Erythroblast (primary cell): ENCODE results near the gene YWHAQ.

ENCODE experiments used
- DNase-seq, 2 experiments: peaks; one replicate each; lab custom pipeline; 2025; lab: John Stamatoyannopoulos, UW
- GATA1 ChIP-seq: IDR thresholded peaks from 2 replicates; pipeline ENCODE4 v1.6.1; 2011; ENCODE audit warnings: low read depth, mild to moderate bottlenecking, control low read depth, low read length, moderate library complexity
- POLR2A ChIP-seq: IDR thresholded peaks from 2 replicates; pipeline ENCODE4 v1.6.1; 2011; ENCODE audit warnings: mild to moderate bottlenecking, low read length

The YWHAQ gene

GRCh38 chr2:9573013-9573720 lies 57.6 kb downstream of the YWHAQ start:
- DNase-seq = no peak
- no peak for TF ChIP-seq POLR2A
- no peak for TF ChIP-seq GATA1

- DNase-seq = no peak
- no peak for TF ChIP-seq GATA1
- no peak for TF ChIP-seq POLR2A
These were observed 60.4 kb downstream of the YWHAQ start for GRCh38 chr2:9570182-9571060.

GRCh38 chr2:9565436-9566153 lies 65.2 kb downstream of the YWHAQ start:
- no peak for TF ChIP-seq GATA1
- peak; percentile 26 for TF ChIP-seq POLR2A
- peak; percentile 31 to 74 for DNase-seq

- no peak for TF ChIP-seq GATA1
- TF ChIP-seq POLR2A = no peak
- no peak for DNase-seq
These were observed 70.2 kb downstream of the YWHAQ start for GRCh38 chr2:9560628-9561027.

- no peak for DNase-seq
- TF ChIP-seq GATA1 = no peak
- TF ChIP-seq POLR2A = no peak
These were observed 71.8 kb downstream of the YWHAQ start for GRCh38 chr2:9558948-9559381.

- TF ChIP-seq POLR2A (no peak), GATA1 (no peak)
- peak in 1 of 2 experiments; percentile 69 for DNase-seq
These were observed 74.6 kb downstream of the YWHAQ start for GRCh38 chr2:9556121-9556743.

- no peak for TF ChIP-seq GATA1
- peak; percentile 94 for TF ChIP-seq POLR2A
- peak; percentile 96 to 97 for DNase-seq
These were observed 75.3 kb downstream of the YWHAQ start, which contains the start of gene ADAM17 for GRCh38 chr2:9555297-9556120. ADAM17 (minus strand) TSS chr2:9555830; CDS start chr2:9555605, 225 bp downstream.

- DNase-seq = peak; percentile 80 to 89
- no peak for TF ChIP-seq GATA1
These were observed 75.9 kb downstream of the YWHAQ start for GRCh38 chr2:9554921-9555296.

GRCh38 chr2:9552219-9553178 lies 78.3 kb downstream of the YWHAQ start:
- TF ChIP-seq GATA1 = no peak
- no peak for TF ChIP-seq POLR2A

GRCh38 chr2:9550859-9551391 lies 79.9 kb downstream of the YWHAQ start:
- peak in 1 of 2 experiments; percentile 30 for DNase-seq

More at GRCh38 chr2:9552219-9553178, 78.3 kb downstream of the YWHAQ start:
- DNase-seq = peak; percentile 74 to 87

- no peak for DNase-seq
- no peak for TF ChIP-seq GATA1
- TF ChIP-seq POLR2A = no peak
These were observed 81.4 kb downstream of the YWHAQ start for GRCh38 chr2:9549420-9549819.
